IMR-90 (cell line): Measurements from ENCODE around the gene JMJD6. TPM values are rescaled to one million over a fixed set of nuclear protein-coding genes. Genes with fewer than 3 reads are reported as not detected.
A peak's percentile ranks its signal among the peaks of the same experiment; 100 is the strongest.

Experiments
- ATAC-seq: fragments of 200-7000 bp; cut with Tn5 transposase; 2 replicates; pipeline ENCODE4 v1.9.1; 2020; ENCODE audit warnings: low read depth, mild to moderate bottlenecking, moderate library complexity
- BruUV-seq: library from RNA; stranded (reverse); fragments of 400-500 nt; replicated peaks from 2 replicates; lab custom pipeline; 2021; lab: Mats Ljungman, UMichigan
- CTCF ChIA-PET: fragments of 300-600 bp; formaldehyde crosslinking; extraction: SDS; loops from one replicate; lab custom pipeline; 2021; ENCODE audit warnings: antibody characterized with exemption; lab: Yijun Ruan, JAX
- POLR2A ChIA-PET: fragments of 300-600 bp; sonication (Branson Sonifier 250); formaldehyde crosslinking; loops from one replicate; lab custom pipeline; 2022; ENCODE audit warnings: antibody characterized with exemption; ENCODE audit not compliant: unreplicated experiment; lab: Charles Lee
- DNase-seq: peaks from one replicate; pipeline ENCODE4 v3.0.0; 2013
- H2AFZ ChIP-seq: replicated peaks from 2 replicates; pipeline ENCODE3; 2013; ENCODE audit warnings: low read length, mild to moderate bottlenecking; ENCODE audit not compliant: poor library complexity
- H2AK5ac ChIP-seq: 2 replicates; pipeline ENCODE4 v1.6.1; 2013; ENCODE audit warnings: low read depth, low read length, inconsistent platforms
- H2AK9ac ChIP-seq: replicated peaks from 2 replicates; pipeline ENCODE3; 2013; ENCODE audit warnings: mild to moderate bottlenecking, low read depth, low read length, moderate library complexity; ENCODE audit not compliant: poor library complexity
- H2BK120ac ChIP-seq: 2 replicates; pipeline ENCODE4 v1.6.1; 2013; ENCODE audit warnings: low read depth, low read length, inconsistent platforms
- H2BK15ac ChIP-seq: 3 replicates; pipeline ENCODE4 v1.6.1; 2013; ENCODE audit warnings: low read depth, low read length, inconsistent platforms
- H2BK20ac ChIP-seq: 2 replicates; pipeline ENCODE4 v1.6.1; 2013; ENCODE audit warnings: low read depth, mild to moderate bottlenecking, inconsistent platforms, low read length, moderate library complexity
- H2BK5ac ChIP-seq: 2 replicates; pipeline ENCODE4 v1.6.1; 2013; ENCODE audit warnings: mild to moderate bottlenecking, low read depth, low read length, inconsistent platforms; ENCODE audit not compliant: poor library complexity, severe bottlenecking
- H3K14ac ChIP-seq: replicated peaks from 2 replicates; pipeline ENCODE4 v1.6.1; 2013; ENCODE audit warnings: low read depth, low read length, inconsistent platforms
- H3K18ac ChIP-seq: 2 replicates; pipeline ENCODE4 v1.6.1; 2013; ENCODE audit warnings: low read depth, low read length, control low read depth
- H3K23ac ChIP-seq: 2 replicates; pipeline ENCODE4 v1.6.1; 2013; ENCODE audit warnings: low read depth, low read length, inconsistent platforms
- H3K27ac ChIP-seq: 2 replicates; pipeline ENCODE4 v1.5.1; 2013; ENCODE audit warnings: mild to moderate bottlenecking, control low read depth, low read length; ENCODE audit not compliant: insufficient read depth
- H3K27me3 ChIP-seq: 2 replicates; pipeline ENCODE4 v1.6.1; 2013; ENCODE audit warnings: low read length; ENCODE audit not compliant: control insufficient read depth, insufficient read depth
- H3K36me3 ChIP-seq: 2 replicates; pipeline ENCODE4 v1.6.1; 2013; ENCODE audit warnings: low read length, mixed read lengths; ENCODE audit not compliant: control insufficient read depth, insufficient read depth
- H3K4ac ChIP-seq: 2 replicates; pipeline ENCODE4 v1.6.1; 2013; ENCODE audit warnings: low read depth, low read length, inconsistent platforms
- H3K4me1 ChIP-seq: 2 replicates; pipeline ENCODE4 v1.6.1; 2013; ENCODE audit warnings: low read length, mixed read lengths; ENCODE audit not compliant: control insufficient read depth, insufficient read depth
- H3K4me2 ChIP-seq: 2 replicates; pipeline ENCODE4 v1.6.1; 2013; ENCODE audit warnings: low read depth, mild to moderate bottlenecking, control low read depth, low read length, moderate library complexity
- H3K4me3 ChIP-seq: 2 replicates; pipeline ENCODE4 v1.5.1; 2013; ENCODE audit warnings: low read depth, mild to moderate bottlenecking, control low read depth, low read length, moderate library complexity; ENCODE audit not compliant: insufficient read depth
- H3K56ac ChIP-seq: 2 replicates; pipeline ENCODE4 v1.6.1; 2013; ENCODE audit warnings: low read length, inconsistent platforms; ENCODE audit not compliant: insufficient read depth; ENCODE audit errors: extremely low read depth
- H3K79me1 ChIP-seq, 2 experiments: 2 replicates each; pipeline ENCODE4 v1.6.1; 2013; ENCODE audit warnings: low read length in 2 of 2, inconsistent platforms in 1 of 2, low read depth in 1 of 2
- H3K9ac ChIP-seq: 2 replicates; pipeline ENCODE4 v1.6.1; 2013; ENCODE audit warnings: low read depth, low read length, control low read depth
- H3K9me1 ChIP-seq: 2 replicates; pipeline ENCODE4 v1.6.1; 2013; ENCODE audit warnings: low read length, inconsistent platforms; ENCODE audit not compliant: insufficient read depth
- H3K9me3 ChIP-seq: 2 replicates; pipeline ENCODE4 v1.6.1; 2013; ENCODE audit warnings: low read length; ENCODE audit not compliant: control insufficient read depth, insufficient read depth
- H4K20me1 ChIP-seq: 2 replicates; pipeline ENCODE4 v1.6.1; 2013; ENCODE audit warnings: low read length, inconsistent platforms; ENCODE audit not compliant: insufficient read depth
- H4K5ac ChIP-seq: 2 replicates; pipeline ENCODE4 v1.6.1; 2013; ENCODE audit warnings: mild to moderate bottlenecking, low read depth, low read length, control low read depth
- H4K8ac ChIP-seq, 2 experiments: 2 replicates each; pipeline ENCODE4 v1.6.1; 2013; ENCODE audit warnings: low read depth in 2 of 2, low read length in 2 of 2, control low read depth in 1 of 2, inconsistent platforms in 1 of 2
- H4K91ac ChIP-seq: 2 replicates; pipeline ENCODE4 v1.6.1; 2013; ENCODE audit warnings: low read depth, low read length, inconsistent platforms; ENCODE audit not compliant: insufficient read depth
- BHLHE40 ChIP-seq: fragments of 150-350 bp; IDR thresholded peaks from 2 replicates; pipeline ENCODE4 v1.6.1; 2016; ENCODE audit warnings: mild to moderate bottlenecking, low read depth, low read length
- CEBPB ChIP-seq: IDR thresholded peaks from 2 replicates; pipeline ENCODE4 v1.6.1; 2012; ENCODE audit warnings: low read depth, low read length, improper control_type of control experiment
- CHD1 ChIP-seq: IDR thresholded peaks from 2 replicates; pipeline ENCODE4 v1.6.1; 2012; ENCODE audit warnings: low read depth, low read length, improper control_type of control experiment
- FOS ChIP-seq: fragments of 150-350 bp; IDR thresholded peaks from 2 replicates; pipeline ENCODE4 v1.6.1; 2016; ENCODE audit warnings: low read depth, low read length
- MAFK ChIP-seq: IDR thresholded peaks from 2 replicates; pipeline ENCODE4 v1.6.1; 2012; ENCODE audit warnings: low read depth, low read length, improper control_type of control experiment
- MAZ ChIP-seq: IDR thresholded peaks from 2 replicates; pipeline ENCODE4 v1.6.1; 2012; ENCODE audit warnings: low read depth, mild to moderate bottlenecking, low read length, improper control_type of control experiment, moderate library complexity, borderline replicate concordance
- MXI1 ChIP-seq: IDR thresholded peaks from 2 replicates; pipeline ENCODE4 v1.6.1; 2012; ENCODE audit warnings: low read depth, mild to moderate bottlenecking, low read length, moderate library complexity, borderline replicate concordance
- NFE2L2 ChIP-seq: fragments of 150-350 bp; IDR thresholded peaks from 2 replicates; pipeline ENCODE4 v1.6.1; 2016; ENCODE audit warnings: low read depth, mild to moderate bottlenecking, low read length
- POLR2A ChIP-seq: IDR thresholded peaks from 2 replicates; pipeline ENCODE4 v1.6.1; 2012; ENCODE audit warnings: mild to moderate bottlenecking, low read depth, low read length
- RCOR1 ChIP-seq: IDR thresholded peaks from 2 replicates; pipeline ENCODE4 v1.6.1; 2012; ENCODE audit warnings: mild to moderate bottlenecking, low read length, improper control_type of control experiment; ENCODE audit not compliant: insufficient replicate concordance
- RFX5 ChIP-seq: IDR thresholded peaks from 2 replicates; pipeline ENCODE4 v1.8.0; 2012; ENCODE audit warnings: low read depth, mild to moderate bottlenecking, low read length, moderate library complexity
- SMC3 ChIP-seq: fragments of 150-350 bp; IDR thresholded peaks from 2 replicates; pipeline ENCODE4 v1.6.1; 2016; ENCODE audit warnings: low read depth, mild to moderate bottlenecking, antibody characterized with exemption, low read length, moderate library complexity
- WGBS, 2 experiments: methylation state at CpG; one replicate each; pipeline versions ENCODE4 v1.1.5 to v1.1.7; 2013; ENCODE audit warnings: missing lambda C conversion rate in 2 of 2; ENCODE audit not compliant: insufficient read length in 1 of 2; ENCODE audit errors: extremely low coverage in 2 of 2; 5-methylcytosine and 5-hydroxymethylcytosine counted together
- dilution Hi-C: fragments of 300-500 bp; cut with HindIII; formaldehyde crosslinking; loops from one replicate; pipeline ENCODE4 v1.14.3; 2018; ENCODE audit warnings: low sequenced_read_pairs; ENCODE audit not compliant: unreplicated experiment
- in situ Hi-C: fragments of 300-500 bp; cut with MboI; formaldehyde crosslinking; loops from 3 replicates; pipeline ENCODE4 v1.14.3; 2019; ENCODE audit warnings: low sequenced_read_pairs, inconsistent platforms, mixed read lengths
- intact Hi-C: fragments of 100-400 bp; cut with micrococcal nuclease; formaldehyde crosslinking; loops from 2 replicates; pipeline ENCODE4 v1.10.0; 2022
- polyA plus RNA-seq, 3 experiments: library from polyadenylated mRNA; depleted of rRNA; stranded (reverse); fragments of >200 nt; gene quantifications; 2 replicates each; pipeline ENCODE4 v1.2.3, GENCODE V29; 2012; ENCODE audit warnings: low replicate concordance in 1 of 3
- total RNA-seq: library from RNA; depleted of rRNA; stranded (reverse); fragments of >200 nt; gene quantifications from 2 replicates; pipeline ENCODE4 v1.2.3, GENCODE V29; 2012
- TF ChIP-seq, protein P1 (sequence below): fragments of 150-350 bp; IDR thresholded peaks from 2 replicates; pipeline ENCODE4 v1.6.1; 2016; ENCODE audit warnings: low read depth, mild to moderate bottlenecking, low read length, moderate library complexity, borderline replicate concordance
- TF ChIP-seq, protein P2 (sequence below): fragments of 150-350 bp; IDR thresholded peaks from 2 replicates; pipeline ENCODE4 v1.6.1; 2017; ENCODE audit warnings: mild to moderate bottlenecking, antibody characterized with exemption, low read length, low read depth

Gene JMJD6
- total and polyA plus RNA-seq, 2 of the 4 experiments (the other 2 are of a cell fraction): 24.4 to 33.7 TPM

DNA sequence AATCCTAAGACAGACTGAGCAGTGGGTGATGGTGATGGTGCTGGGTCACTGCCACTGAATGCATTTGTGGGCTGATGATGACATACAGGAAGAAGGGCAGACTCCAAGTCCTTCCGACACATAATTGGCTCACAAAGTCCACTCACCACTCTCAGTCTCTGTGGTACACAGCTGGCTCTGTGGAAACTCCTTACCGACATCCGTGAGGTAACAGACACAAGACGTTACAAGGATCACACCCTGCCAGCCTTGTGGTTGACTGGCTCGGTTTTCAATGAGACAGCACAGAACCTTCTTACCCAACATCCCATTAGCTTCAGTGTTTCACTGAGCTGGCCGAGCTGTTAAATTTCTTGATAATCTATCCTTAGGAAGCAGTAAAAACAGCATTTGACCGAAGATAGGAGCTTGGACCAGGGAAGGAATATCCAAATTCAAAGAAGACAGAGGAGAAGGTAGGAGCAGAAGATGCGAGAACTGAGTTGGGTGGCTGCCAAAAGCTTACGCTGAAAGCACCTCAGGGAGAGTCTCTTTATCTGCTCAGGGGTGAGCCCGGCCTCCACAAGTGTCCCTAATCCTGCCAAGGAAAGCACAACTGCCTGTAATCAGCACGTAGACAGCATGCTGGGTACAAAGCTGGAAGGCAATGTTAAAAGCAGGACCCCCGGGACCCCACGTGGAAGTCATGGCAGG, 10.1 kb downstream of the JMJD6 start:
- ChIA-PET CTCF (interaction anchor here (0.9 kb wide), 1 partner anchor 35 kb away, joined by 4 read pairs; no protein-coding TSS in a partner anchor), POLR2A (interaction anchor here (0.6 to 1.2 kb wide), 2 partner anchors 10 to 15 kb away, joined by 3 read pairs; partner anchors contain the start of genes JMJD6 and METTL23)
- H3K27ac ChIP-seq: peak overlapping the region; percentile 86
- H3K23ac ChIP-seq: peak overlapping the region; percentile 92
- H2AK5ac ChIP-seq: peak overlapping the region; percentile 88
- peak overlapping the region; percentile 9 for H3K9ac ChIP-seq
- H3K4me1 ChIP-seq: peaks cover 14% of the 10 kb centered on the region
- no peak overlapping the region for H3K4me3 ChIP-seq
- peak overlapping the region; percentile 11 for H2BK15ac ChIP-seq
- H3K14ac ChIP-seq: peak overlapping the region; percentile 83
- peak overlapping the region; percentile 89 for H2BK120ac ChIP-seq
- H4K5ac ChIP-seq: peak overlapping the region; percentile 24
- peaks cover 41% of the 10 kb centered on the region for H4K20me1 ChIP-seq
- peak overlapping the region; percentile 24 for H2AFZ ChIP-seq
- peak overlapping the region; percentile 25 to 94 for H4K8ac ChIP-seq
- dilution Hi-C loops (no loop called here), intact Hi-C loops (loop anchor here (1.0 kb wide), 1 partner anchor 10 kb away; the partner anchor contains the start of genes JMJD6 and METTL23), in situ Hi-C loops (no loop called here)
- H3K9me1 ChIP-seq: peaks cover 7% of the 10 kb centered on the region
- H3K4me2 ChIP-seq: peak overlapping the region; percentile 20
- H2BK20ac ChIP-seq: peak overlapping the region; percentile 80
- H3K56ac ChIP-seq: peak overlapping the region; percentile 79
- H2AK9ac ChIP-seq: peak overlapping the region; percentile 95
- peak overlapping the region; percentile 59 for H3K18ac ChIP-seq
- ATAC-seq (peak; percentile 55), DNase-seq (peak; percentile 99)
- no peaks in the 10 kb centered on the region for H3K9me3 ChIP-seq
- BruUV-seq: no TSS peak
- peak overlapping the region; percentile 70 for H4K91ac ChIP-seq
- H3K27me3 ChIP-seq: no peaks in the 10 kb centered on the region
- H3K36me3 ChIP-seq: peaks cover 45% of the 10 kb centered on the region
- peaks cover 46 to 79% of the 10 kb centered on the region in 2 experiments for H3K79me1 ChIP-seq
- H2BK5ac ChIP-seq: peak overlapping the region; percentile 87
- H3K4ac ChIP-seq: peak overlapping the region; percentile 88
- 68% methylated on average over 5 of the region's 13 CpGs; no CpG with 5 or more reads in 1 of the 2 experiments for WGBS, 2 experiments
- TF ChIP-seq, protein P1, sequence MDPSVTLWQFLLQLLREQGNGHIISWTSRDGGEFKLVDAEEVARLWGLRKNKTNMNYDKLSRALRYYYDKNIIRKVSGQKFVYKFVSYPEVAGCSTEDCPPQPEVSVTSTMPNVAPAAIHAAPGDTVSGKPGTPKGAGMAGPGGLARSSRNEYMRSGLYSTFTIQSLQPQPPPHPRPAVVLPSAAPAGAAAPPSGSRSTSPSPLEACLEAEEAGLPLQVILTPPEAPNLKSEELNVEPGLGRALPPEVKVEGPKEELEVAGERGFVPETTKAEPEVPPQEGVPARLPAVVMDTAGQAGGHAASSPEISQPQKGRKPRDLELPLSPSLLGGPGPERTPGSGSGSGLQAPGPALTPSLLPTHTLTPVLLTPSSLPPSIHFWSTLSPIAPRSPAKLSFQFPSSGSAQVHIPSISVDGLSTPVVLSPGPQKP: no peak
- TF ChIP-seq, protein P2, sequence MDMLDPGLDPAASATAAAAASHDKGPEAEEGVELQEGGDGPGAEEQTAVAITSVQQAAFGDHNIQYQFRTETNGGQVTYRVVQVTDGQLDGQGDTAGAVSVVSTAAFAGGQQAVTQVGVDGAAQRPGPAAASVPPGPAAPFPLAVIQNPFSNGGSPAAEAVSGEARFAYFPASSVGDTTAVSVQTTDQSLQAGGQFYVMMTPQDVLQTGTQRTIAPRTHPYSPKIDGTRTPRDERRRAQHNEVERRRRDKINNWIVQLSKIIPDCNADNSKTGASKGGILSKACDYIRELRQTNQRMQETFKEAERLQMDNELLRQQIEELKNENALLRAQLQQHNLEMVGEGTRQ: peak; percentile 21; the same call in 1 of the 2 replicates
- TF ChIP-seq CEBPB: peak; percentile 93
- no peak for TF ChIP-seq RFX5
- TF ChIP-seq FOS: peak; percentile 59
- TF ChIP-seq RCOR1: no peak
- peak; percentile 59; the same call in 1 of the 2 replicates for TF ChIP-seq POLR2A
- TF ChIP-seq BHLHE40: peak; percentile 63; the same call in 1 of the 2 replicates
- no peak for TF ChIP-seq MXI1
- peak; percentile 76 for TF ChIP-seq NFE2L2
- TF ChIP-seq MAZ: no peak
- no peak for TF ChIP-seq SMC3
- no peak for TF ChIP-seq MAFK
- TF ChIP-seq CHD1: no peak
